ENCODE measurements around the gene STEAP3.

The STEAP3 gene

DNA sequence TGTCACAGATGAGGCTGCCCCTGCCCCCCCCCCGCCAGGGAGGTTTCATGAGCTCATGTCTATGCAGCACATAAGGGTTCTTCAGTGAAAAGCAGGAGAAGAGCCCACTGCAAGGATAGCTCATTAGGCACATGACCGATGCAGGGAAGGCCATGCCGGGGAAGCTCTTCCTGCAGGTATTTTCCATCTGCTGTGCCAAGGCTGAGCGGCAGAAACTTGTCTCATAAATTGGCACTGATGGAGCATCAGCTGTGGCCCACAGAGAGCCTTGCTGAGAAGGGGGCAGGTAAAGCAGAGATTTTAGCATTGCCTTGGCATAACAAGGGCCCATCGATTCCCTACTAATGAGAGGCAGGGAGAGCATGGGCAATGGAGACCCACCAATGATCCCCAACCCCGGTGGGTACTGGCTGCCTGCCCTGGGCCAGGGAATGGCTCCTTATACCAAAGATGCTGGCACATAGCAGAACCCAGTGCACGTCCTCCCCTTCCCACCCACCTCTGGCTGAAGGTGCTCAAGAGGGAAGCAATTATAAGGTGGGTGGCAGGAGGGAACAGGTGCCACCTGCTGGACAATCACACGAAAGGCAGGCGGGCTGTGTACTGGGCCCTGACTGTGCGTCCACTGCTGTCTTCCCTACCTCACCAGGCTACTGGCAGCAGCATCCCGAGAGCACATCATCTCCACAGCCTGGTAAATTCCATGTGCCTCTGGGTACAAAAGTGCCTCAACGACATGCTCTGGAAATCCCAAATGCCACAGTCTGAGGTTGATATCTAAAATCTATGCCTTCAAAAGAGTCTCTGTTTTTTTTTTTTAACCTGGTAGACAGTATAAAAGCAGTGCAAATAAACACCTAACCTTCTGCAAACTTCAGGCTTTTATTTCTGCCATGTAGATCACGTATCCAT is 41.4 kb downstream of the STEAP3 start:
- TF ChIP-seq CTCF (IDR thresholded peaks at IDR 0.05), result peak; percentile 91
- Histone ChIP-seq H3K27me3 (ENCODE audit: control insufficient read depth, insufficient read depth, low read length) (no peaks in the 10 kb centered on the region), H3K4me3 (ENCODE audit: low read depth, low read length) (no peak overlapping the region), H3K4me1 (peaks cover 4% of the 10 kb centered on the region), H2AFZ (no peak overlapping the region), H3K36me3 (ENCODE audit: control insufficient read depth, insufficient read depth, low read length) (no peaks in the 10 kb centered on the region), H3K9ac (no peak overlapping the region), H3K79me2 (no peaks in the 10 kb centered on the region), H3K9me3 (ENCODE audit: control insufficient read depth, low read length) (no peaks in the 10 kb centered on the region), H3K27ac (no peak overlapping the region), H3K4me2 (ENCODE audit: low read length) (no peak overlapping the region)

GRCh38 chr2:119265693-119266066 is 42.0 kb downstream of the STEAP3 start:
- TF ChIP-seq CTCF (IDR thresholded peaks at IDR 0.05), result no peak
- no peaks in the 10 kb centered on the region for H3K9me3 ChIP-seq (ENCODE audit: control insufficient read depth, low read length)
- no peaks in the 10 kb centered on the region for H3K36me3 ChIP-seq (ENCODE audit: control insufficient read depth, insufficient read depth, low read length)
- H3K4me3 ChIP-seq (ENCODE audit: low read depth, low read length), result no peak overlapping the region
- H3K4me2 ChIP-seq (ENCODE audit: low read length), result no peak overlapping the region
- H3K79me2 ChIP-seq, result no peaks in the 10 kb centered on the region
- H2AFZ ChIP-seq, result no peak overlapping the region
- no peak overlapping the region for H3K9ac ChIP-seq
- H3K27me3 ChIP-seq (ENCODE audit: control insufficient read depth, insufficient read depth, low read length), result no peaks in the 10 kb centered on the region
- peaks cover 4% of the 10 kb centered on the region for H3K4me1 ChIP-seq
- H3K27ac ChIP-seq, result no peak overlapping the region

GRCh38 chr2:119266091-119266589 is 42.5 kb downstream of the STEAP3 start:
- H3K27me3 ChIP-seq (ENCODE audit: control insufficient read depth, insufficient read depth, low read length), result no peaks in the 10 kb centered on the region
- H3K9me3 ChIP-seq (ENCODE audit: control insufficient read depth, low read length), result no peaks in the 10 kb centered on the region
- no peak overlapping the region for H3K27ac ChIP-seq
- no peak overlapping the region for H3K4me3 ChIP-seq (ENCODE audit: low read depth, low read length)
- H3K79me2 ChIP-seq, result no peaks in the 10 kb centered on the region
- peaks cover 4% of the 10 kb centered on the region for H3K4me1 ChIP-seq
- no peak overlapping the region for H3K9ac ChIP-seq
- H2AFZ ChIP-seq, result no peak overlapping the region
- no peak overlapping the region for H3K4me2 ChIP-seq (ENCODE audit: low read length)
- H3K36me3 ChIP-seq (ENCODE audit: control insufficient read depth, insufficient read depth, low read length), result no peaks in the 10 kb centered on the region
- no peak for TF ChIP-seq CTCF (IDR thresholded peaks at IDR 0.05)

DNA sequence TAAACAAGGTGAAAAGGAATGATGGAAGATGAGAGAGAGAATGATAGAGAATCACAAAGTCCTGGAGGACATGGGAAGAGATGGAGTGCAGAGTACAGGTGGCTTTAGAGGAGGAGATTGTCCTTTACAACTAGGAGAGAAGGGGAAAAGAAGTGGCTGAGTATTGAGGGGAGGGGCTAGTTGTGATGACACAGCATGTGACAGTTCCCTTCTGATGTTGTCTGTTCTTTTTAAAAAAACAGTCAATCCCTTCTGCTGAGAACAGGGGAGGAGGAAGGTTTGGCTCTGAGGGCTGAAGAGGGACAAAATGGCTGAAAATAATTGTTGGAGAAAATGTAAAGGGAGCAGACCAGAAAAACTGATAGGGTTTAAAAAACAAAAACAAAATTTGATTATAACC is 44.0 kb downstream of the STEAP3 start:
- H3K4me2 ChIP-seq (ENCODE audit: low read length), result no peak overlapping the region

More for the DNA sequence above, 44.0 kb downstream of the STEAP3 start:
- Histone ChIP-seq H3K9me3 (ENCODE audit: control insufficient read depth, low read length) (no peaks in the 10 kb centered on the region), H3K27me3 (ENCODE audit: control insufficient read depth, insufficient read depth, low read length) (no peaks in the 10 kb centered on the region), H3K27ac (no peak overlapping the region), H3K4me3 (ENCODE audit: low read depth, low read length) (no peak overlapping the region), H3K9ac (no peak overlapping the region), H2AFZ (no peak overlapping the region), H3K79me2 (no peaks in the 10 kb centered on the region), H3K4me1 (peaks cover 4% of the 10 kb centered on the region), H3K36me3 (ENCODE audit: control insufficient read depth, insufficient read depth, low read length) (no peaks in the 10 kb centered on the region)
- TF ChIP-seq CTCF (IDR thresholded peaks at IDR 0.05), result no peak
